Activated CD4-positive, alpha-beta memory T cell treated with anti-CD3 and anti-CD28 coated beads for 36 hours (primary cell): Measurements from ENCODE around the gene TRPM2. TPM values are rescaled to one million over a fixed set of nuclear protein-coding genes. Genes with fewer than 3 reads are reported as not detected.
"Not testable (repeated sequence)": the region's sequence is repeated elsewhere in the genome, so short reads cannot be mapped to it uniquely, and the experiment has no call there.

Experiments used
- CTCF ChIA-PET: fragments of 350-600 bp; sonication (Branson Sonifier 250); formaldehyde crosslinking; loops from one replicate; lab custom pipeline; 2021; ENCODE audit warnings: antibody characterized with exemption, inconsistent platforms; lab: Charles Lee
- POLR2A ChIA-PET: fragments of 350-600 bp; sonication (Branson Sonifier 250); formaldehyde crosslinking; loops from one replicate; lab custom pipeline; 2021; ENCODE audit warnings: antibody characterized with exemption; lab: Charles Lee
- DNase-seq: peaks from one replicate; pipeline ENCODE4 v3.0.0-alpha.2; 2020
- H3K27ac Mint-ChIP-seq: one replicate; pipeline ENCODE4 v1.8.0; 2021; ENCODE audit warnings: mixed read lengths
- H3K27me3 Mint-ChIP-seq: one replicate; pipeline ENCODE4 v1.8.0; 2021; ENCODE audit warnings: mixed read lengths
- H3K36me3 Mint-ChIP-seq: one replicate; pipeline ENCODE4 v1.8.0; 2021; ENCODE audit warnings: mixed read lengths
- H3K4me1 Mint-ChIP-seq: one replicate; pipeline ENCODE4 v1.8.0; 2021; ENCODE audit warnings: low read depth, mixed read lengths
- H3K4me3 Mint-ChIP-seq: one replicate; pipeline ENCODE4 v1.8.0; 2021; ENCODE audit warnings: mild to moderate bottlenecking, mixed read lengths
- H3K9me3 Mint-ChIP-seq: one replicate; pipeline ENCODE4 v1.8.0; 2021; ENCODE audit warnings: mixed read lengths
- intact Hi-C: fragments of 100-400 bp; cut with micrococcal nuclease; formaldehyde crosslinking; loops from one replicate; pipeline ENCODE4 v1.15.1; 2023
- total RNA-seq, 2 experiments: library from RNA; stranded (reverse); gene quantifications; one replicate each; pipeline ENCODE4 v1.2.3, GENCODE V29; 2021

TRPM2 gene
- total RNA-seq, 2 experiments from 2014 or later, result 1.6 to 1.9 TPM

DNA sequence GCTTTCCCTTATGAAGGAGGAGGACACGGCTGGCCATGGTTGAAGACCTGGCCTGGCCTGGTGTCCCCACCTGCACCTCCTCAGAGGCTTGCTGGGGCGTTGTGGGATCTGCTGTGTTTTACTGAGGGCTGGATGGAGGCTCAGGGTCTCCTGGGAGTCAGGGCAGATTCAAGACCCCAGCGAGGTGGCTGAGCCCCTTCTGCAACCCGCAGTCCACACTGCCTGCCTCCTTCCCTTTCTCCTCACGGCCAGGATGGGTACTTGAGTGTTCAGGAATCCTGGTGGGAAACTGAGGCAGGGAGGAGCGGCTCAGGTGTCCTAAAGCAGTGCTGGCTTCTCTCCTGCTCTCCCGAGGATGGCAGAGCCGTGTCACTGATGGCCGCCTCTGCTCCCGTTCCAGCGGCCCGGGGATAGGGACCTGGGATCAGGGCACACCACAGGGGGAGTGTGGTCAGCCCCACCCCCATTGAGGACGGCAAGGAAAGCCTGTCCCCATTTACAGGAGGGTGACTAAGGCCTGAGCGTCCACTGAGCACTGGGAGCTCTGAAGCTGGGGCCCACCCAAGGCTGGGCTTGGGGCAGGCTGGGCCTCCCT is 47.5 kb downstream of the TRPM2 start:
- CTCF ChIA-PET, result no interaction called here
- no peaks in the 10 kb centered on the region for H3K27me3 Mint-ChIP-seq
- H3K4me3 Mint-ChIP-seq, result no peak overlapping the region

DNA sequence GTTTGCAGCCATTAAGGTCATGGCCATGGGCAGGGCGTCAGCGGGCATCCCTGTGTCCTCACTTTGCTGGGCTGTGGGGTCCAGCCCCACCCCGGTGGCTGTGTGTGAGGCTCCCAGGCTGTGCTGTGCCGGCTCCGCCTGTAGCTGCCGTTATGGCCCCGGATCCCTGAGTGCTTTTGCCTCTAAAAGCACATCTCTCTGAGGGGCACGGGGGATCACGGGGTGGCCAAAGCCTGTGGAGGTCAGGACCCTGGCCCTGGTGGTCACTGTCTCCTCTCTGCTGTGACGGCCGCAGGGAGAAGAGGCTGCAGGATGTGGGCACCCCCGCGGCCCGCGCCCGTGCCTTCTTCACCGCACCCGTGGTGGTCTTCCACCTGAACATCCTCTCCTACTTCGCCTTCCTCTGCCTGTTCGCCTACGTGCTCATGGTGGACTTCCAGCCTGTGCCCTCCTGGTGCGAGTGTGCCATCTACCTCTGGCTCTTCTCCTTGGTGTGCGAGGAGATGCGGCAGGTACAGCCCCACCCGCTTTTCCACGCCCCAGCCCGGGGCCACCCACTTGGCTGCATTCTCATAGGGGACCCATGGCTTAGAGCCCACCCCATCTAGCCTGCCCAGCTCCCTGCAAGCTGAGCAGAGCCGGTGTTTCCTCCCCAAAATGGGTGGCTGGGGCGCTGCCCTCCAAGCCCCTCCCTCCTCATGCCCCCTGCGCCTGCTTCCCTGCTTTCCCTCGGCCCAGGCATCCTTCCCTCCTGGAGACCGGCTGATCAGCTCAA is 48.2 kb downstream of the TRPM2 start:
- H3K27ac Mint-ChIP-seq, result no peak overlapping the region
- intact Hi-C loops, result no loop called here
- no peaks in the 10 kb centered on the region for H3K4me1 Mint-ChIP-seq
- H3K9me3 Mint-ChIP-seq, result peaks cover 4% of the 10 kb centered on the region
- no peak overlapping the region for H3K4me3 Mint-ChIP-seq
- H3K27me3 Mint-ChIP-seq, result no peaks in the 10 kb centered on the region
- no peak for DNase-seq
- ChIA-PET CTCF (no interaction called here), POLR2A (no interaction called here)
- no peaks in the 10 kb centered on the region for H3K36me3 Mint-ChIP-seq

More for the DNA sequence above, 47.5 kb downstream of the TRPM2 start:
- no peak for DNase-seq
- POLR2A ChIA-PET, result no interaction called here
- intact Hi-C loops, result no loop called here
- no peak overlapping the region for H3K27ac Mint-ChIP-seq
- H3K9me3 Mint-ChIP-seq, result peaks cover 4% of the 10 kb centered on the region
- H3K4me1 Mint-ChIP-seq, result no peaks in the 10 kb centered on the region
- H3K36me3 Mint-ChIP-seq, result no peaks in the 10 kb centered on the region

DNA sequence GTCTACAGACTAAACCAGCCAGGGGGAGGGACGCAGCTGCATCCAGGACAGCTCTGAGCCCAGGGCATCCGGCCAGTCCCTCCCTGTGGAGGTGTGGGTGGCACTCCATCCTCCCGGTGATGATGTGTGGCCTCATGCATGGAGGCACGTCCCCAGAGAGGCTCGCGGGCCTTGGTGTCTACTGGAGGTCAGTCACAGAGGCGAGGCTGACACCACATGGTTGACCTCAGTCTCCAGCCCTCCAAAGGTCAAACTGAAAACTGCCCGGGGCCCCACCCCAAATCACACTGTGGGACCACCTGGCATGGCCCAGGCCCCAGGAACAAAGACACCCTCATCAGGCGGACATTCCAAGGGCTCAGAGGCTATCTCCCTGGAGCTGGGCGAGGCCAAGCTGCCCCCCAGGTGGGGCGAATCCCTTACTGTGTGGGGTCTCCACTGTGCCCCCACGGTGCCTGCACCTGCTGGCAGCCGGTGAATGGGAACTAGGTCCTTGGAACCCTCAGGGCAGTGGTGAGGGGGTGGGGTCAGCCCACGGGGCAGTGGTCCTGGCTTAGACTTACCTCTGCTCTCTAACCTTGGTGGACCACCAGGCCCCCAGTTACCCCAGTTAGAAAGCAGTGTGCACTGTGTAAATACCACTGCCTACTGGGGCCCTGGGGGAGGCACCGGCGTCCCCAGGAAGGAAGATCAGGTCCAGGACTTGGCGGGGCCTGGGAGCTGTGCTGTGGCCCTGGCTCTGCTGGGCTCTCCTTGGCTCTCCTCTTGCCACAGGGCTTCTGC is 49.1 kb downstream of the TRPM2 start:
- ChIA-PET CTCF (no interaction called here), POLR2A (no interaction called here)
- Mint-ChIP-seq H3K4me1 (peaks cover 6% of the 10 kb centered on the region), H3K4me3 (no peak overlapping the region), H3K9me3 (peaks cover 7% of the 10 kb centered on the region), H3K27ac (no peak overlapping the region), H3K27me3 (no peaks in the 10 kb centered on the region), H3K36me3 (no peaks in the 10 kb centered on the region)
- DNase-seq, result no peak
- intact Hi-C loops, result no loop called here

DNA sequence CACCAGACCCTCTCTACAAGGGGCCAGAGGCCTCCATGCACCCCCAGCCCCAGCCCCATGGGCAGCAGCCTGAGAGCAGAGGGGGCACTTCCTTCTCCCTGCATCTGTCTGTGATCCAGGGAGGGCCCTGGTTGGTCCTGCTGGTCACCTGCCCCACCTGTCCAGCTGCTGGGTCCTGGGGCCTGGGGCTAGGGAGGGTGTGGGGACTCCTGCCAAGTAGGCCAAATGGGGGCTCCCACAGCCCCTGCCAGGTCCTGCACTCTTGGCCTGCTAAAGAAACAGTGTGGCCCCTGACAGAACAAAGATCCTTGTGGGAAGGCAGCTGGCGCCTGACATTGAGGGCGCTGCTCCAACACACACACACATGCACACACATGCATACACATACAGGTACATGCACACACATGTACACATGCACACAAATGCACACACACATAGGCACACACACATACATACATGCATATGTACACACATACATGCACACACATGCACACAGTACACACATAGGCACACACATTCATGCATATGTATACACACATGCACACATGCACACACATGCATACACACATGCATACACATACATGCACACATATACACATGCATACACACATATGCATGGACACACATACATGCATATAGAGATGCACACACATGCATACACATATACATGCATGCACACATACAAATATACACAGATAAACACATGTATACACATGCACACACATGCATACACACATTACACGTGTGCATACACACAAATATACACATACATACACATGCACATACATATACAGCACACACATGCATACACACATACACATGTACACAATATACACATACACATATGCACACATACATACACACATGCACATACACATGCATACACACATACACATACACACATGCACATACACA is 49.9 kb downstream of the TRPM2 start:
- peak overlapping the region; percentile 23 for H3K27ac Mint-ChIP-seq
- no peak for DNase-seq

DNA sequence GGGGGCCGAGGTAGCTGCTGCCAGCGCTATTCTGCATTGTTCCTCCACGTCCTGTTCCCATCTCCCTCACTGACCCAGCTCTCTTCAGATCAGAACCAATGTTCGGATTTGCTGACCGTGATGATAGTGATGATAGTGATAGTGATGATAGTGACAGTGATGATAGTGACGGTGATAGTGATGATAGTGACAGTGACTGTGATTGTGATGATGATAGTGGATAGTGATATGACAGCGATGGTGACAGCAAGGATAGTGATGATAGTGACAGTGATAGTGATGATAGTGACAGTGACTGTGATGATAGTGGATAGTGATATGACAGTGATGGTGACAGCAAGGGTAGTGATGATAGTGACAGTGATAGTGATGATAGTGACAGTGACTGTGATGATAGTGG is 51.1 kb downstream of the TRPM2 start:
- DNase-seq, POLR2A ChIA-PET, CTCF ChIA-PET, H3K4me1 Mint-ChIP-seq, H3K36me3 Mint-ChIP-seq, H3K9me3 Mint-ChIP-seq, H3K27me3 Mint-ChIP-seq, H3K27ac Mint-ChIP-seq, H3K4me3 Mint-ChIP-seq, intact Hi-C loops: not testable (repeated sequence)

More for the DNA sequence above, 49.9 kb downstream of the TRPM2 start:
- Mint-ChIP-seq H3K36me3 (no peaks in the 10 kb centered on the region), H3K9me3 (peaks cover 7% of the 10 kb centered on the region), H3K4me1 (peaks cover 8% of the 10 kb centered on the region), H3K4me3 (no peak overlapping the region), H3K27me3 (no peaks in the 10 kb centered on the region)
- intact Hi-C loops, result no loop called here
- ChIA-PET POLR2A (no interaction called here), CTCF (no interaction called here)

DNA sequence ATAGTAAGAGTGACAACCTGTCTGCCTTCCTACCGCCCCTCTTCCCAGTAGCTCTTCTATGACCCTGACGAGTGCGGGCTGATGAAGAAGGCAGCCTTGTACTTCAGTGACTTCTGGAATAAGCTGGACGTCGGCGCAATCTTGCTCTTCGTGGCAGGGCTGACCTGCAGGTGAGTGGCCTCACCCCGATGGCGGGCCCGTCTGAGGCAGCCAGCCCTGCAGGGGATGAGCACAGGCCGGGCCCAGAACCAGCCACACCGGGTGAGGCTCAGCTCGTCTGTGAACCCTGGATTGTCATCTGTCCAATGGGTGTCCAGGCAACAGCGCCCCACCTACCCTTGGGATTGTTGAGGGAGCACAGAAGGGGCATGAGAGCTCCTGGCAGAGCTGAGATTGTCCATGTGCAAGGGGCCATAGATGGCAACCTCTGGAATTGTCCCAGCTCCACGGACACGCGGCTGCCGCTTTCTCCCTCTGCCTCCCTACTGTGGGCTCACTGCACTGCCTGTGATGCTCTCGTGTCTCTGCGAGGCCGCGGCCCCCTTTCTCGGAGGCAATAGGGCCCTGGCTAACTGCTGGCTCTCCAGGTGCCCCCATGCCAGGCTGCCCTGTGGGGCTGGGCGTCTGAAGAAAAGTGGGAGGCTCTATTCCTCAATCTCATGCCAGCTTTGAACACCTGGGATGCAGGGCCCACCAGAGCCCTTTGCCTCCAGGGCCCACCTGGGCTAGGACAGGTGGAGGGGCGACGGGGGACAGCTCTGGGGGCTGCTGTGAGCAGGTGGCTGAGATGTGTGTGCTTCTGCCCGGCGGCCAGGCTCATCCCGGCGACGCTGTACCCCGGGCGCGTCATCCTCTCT is 51.9 kb downstream of the TRPM2 start:
- H3K27me3 Mint-ChIP-seq, result no peaks in the 10 kb centered on the region
- POLR2A ChIA-PET, result no interaction called here

DNA sequence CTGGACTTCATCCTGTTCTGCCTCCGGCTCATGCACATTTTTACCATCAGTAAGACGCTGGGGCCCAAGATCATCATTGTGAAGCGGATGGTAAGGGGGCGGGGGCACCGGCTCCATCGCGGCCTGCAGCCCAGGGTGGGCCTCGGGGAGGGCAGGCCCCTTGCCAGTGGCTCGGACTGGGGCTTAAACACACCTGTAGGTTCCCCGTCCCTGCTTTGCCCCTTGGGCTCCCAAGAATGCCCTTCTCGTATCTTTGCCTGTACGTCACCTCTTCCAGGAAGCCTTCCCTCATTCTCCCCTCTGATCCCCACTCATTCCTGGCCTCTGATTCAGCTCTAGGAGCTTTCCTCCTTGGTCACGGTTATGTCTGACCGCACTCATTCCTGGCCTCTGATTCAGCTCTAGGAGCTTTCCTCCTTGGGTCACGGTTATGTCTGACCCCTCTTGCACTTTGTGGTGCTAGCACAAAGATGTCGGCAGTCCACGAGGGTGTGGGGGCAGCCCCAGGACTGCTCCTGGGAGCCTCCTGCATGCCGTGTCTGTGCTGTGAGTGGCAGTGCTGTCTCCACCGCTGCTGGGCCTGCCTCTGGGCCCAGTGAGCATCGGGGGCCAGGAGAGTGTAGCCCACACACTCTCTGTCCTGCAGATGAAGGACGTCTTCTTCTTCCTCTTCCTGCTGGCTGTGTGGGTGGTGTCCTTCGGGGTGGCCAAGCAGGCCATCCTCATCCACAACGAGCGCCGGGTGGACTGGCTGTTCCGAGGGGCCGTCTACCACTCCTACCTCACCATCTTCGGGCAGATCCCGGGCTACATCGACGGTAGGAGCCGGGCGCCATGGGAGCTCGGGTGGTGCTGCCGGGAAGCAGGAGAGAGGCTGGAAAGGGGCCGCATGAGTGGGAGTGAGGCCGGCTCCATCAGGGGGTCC is 52.8 kb downstream of the TRPM2 start:
- H3K36me3 Mint-ChIP-seq, result no peaks in the 10 kb centered on the region
- intact Hi-C loops, result no loop called here
- DNase-seq, result no peak
- H3K4me1 Mint-ChIP-seq, result peaks cover 9% of the 10 kb centered on the region
- H3K27me3 Mint-ChIP-seq, result no peaks in the 10 kb centered on the region
- POLR2A ChIA-PET, result no interaction called here
- no peak overlapping the region for H3K27ac Mint-ChIP-seq
- CTCF ChIA-PET, result no interaction called here
- H3K4me3 Mint-ChIP-seq, result no peak overlapping the region
- H3K9me3 Mint-ChIP-seq, result peaks cover 7% of the 10 kb centered on the region

More for the DNA sequence above, 51.9 kb downstream of the TRPM2 start:
- Mint-ChIP-seq H3K9me3 (peaks cover 7% of the 10 kb centered on the region), H3K4me1 (peaks cover 9% of the 10 kb centered on the region), H3K27ac (no peak overlapping the region), H3K4me3 (no peak overlapping the region), H3K36me3 (no peaks in the 10 kb centered on the region)
- intact Hi-C loops, result no loop called here
- CTCF ChIA-PET, result no interaction called here
- DNase-seq, result no peak

DNA sequence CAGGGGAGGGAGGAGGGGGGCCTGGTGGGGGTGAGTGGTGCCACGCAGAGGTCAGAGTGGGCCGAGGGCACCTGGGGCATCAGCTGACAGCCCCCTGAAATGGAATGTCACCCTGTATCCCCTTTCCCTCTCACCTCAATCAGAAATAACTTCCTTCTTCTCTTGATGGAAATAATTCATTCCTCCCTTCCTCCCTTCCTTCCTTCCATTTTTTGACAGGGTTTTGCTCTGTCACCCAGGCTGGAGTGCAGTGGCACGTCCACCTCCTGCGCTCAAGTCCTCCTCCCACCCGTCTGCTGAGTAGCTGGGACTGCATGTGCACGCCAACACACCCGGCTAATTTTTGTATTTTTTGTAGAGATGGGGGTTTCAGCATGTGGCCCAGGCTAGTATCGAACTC is 53.5 kb downstream of the TRPM2 start:
- Mint-ChIP-seq H3K9me3 (peaks cover 7% of the 10 kb centered on the region), H3K4me1 (peaks cover 9% of the 10 kb centered on the region), H3K27ac (peak overlapping the region; percentile 72), H3K27me3 (no peaks in the 10 kb centered on the region), H3K36me3 (no peaks in the 10 kb centered on the region), H3K4me3 (no peak overlapping the region)
- POLR2A ChIA-PET, result no interaction called here
- DNase-seq, result no peak
- intact Hi-C loops, result no loop called here
- CTCF ChIA-PET, result interaction anchor here (1.2 kb wide), 1 partner anchor 84 kb away, joined by 4 read pairs; no protein-coding TSS in a partner anchor

DNA sequence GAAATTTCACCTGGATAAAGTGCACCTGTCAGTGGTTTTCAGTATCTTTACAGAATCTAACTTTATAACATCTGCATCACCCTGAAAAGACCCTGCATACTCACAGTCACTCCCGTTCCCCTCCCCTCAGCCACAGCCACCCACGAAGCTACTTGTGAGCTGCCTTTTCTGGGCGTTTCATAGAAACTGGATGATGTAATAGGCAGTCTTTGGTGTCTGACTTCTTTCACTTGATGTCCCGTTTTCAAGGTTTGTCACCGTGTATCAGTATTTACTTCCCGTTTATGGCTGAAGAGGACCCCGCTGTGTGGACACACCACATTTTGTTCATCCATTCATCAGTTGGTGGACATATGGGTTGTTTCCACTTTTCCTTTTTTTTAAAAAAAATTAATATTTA is 54.1 kb downstream of the TRPM2 start:
- no peaks in the 10 kb centered on the region for H3K27me3 Mint-ChIP-seq
- peak overlapping the region; percentile 72 for H3K27ac Mint-ChIP-seq
- POLR2A ChIA-PET, result no interaction called here
- CTCF ChIA-PET, result interaction anchor here (1.2 kb wide), 1 partner anchor 83 kb away, joined by 4 read pairs; no protein-coding TSS in a partner anchor
- DNase-seq, result peak; percentile 64
- no peak overlapping the region for H3K4me3 Mint-ChIP-seq
- peaks cover 7% of the 10 kb centered on the region for H3K9me3 Mint-ChIP-seq
- H3K36me3 Mint-ChIP-seq, result no peaks in the 10 kb centered on the region
- peaks cover 9% of the 10 kb centered on the region for H3K4me1 Mint-ChIP-seq
- intact Hi-C loops, result no loop called here

DNA sequence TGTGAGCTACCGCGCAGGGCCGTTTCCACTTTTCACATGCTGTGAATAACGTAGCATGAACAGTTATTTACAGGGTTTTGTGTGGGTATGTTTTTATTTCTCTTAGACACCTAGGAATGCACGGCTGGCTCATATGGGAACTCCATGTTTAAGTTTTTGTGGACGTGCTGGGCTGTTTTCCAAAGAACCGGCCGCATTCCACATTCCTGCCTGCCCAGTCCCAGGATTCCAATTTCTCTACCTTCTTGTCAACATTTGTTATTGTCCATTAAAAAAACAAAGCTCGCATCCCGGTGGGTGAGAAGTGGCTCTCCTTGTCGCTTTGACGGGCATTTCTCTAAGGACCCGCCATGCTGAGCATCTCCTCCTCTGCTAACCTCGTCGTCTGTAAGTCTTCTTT is 54.8 kb downstream of the TRPM2 start:
- H3K9me3 Mint-ChIP-seq, result peaks cover 6% of the 10 kb centered on the region
- DNase-seq, result no peak
- H3K36me3 Mint-ChIP-seq, result no peaks in the 10 kb centered on the region
- intact Hi-C loops, result no loop called here
- H3K4me1 Mint-ChIP-seq, result peaks cover 9% of the 10 kb centered on the region
- no peaks in the 10 kb centered on the region for H3K27me3 Mint-ChIP-seq
- no peak overlapping the region for H3K4me3 Mint-ChIP-seq
- H3K27ac Mint-ChIP-seq, result no peak overlapping the region
- ChIA-PET POLR2A (no interaction called here), CTCF (interaction anchor here (0.7 kb wide), 1 partner anchor 465 kb away, joined by 3 read pairs; no protein-coding TSS in a partner anchor)
